GM21717 (cell line): Measurements from ENCODE around the gene AK5.
"Not testable (repeated sequence)": the region's sequence is repeated elsewhere in the genome, so short reads cannot be mapped to it uniquely, and the experiment has no call there.

ENCODE experiments used
- ATAC-seq: cut with Tn5 transposase; IDR thresholded peaks from one replicate; pipeline ENCODE4 v1.9.1; 2021; ENCODE audit warnings: mild to moderate bottlenecking, moderate library complexity; ENCODE audit not compliant: unreplicated experiment

AK5 gene

GRCh38 chr1:77398152-77398551 is 116.3 kb downstream of the AK5 start:
- no peak for ATAC-seq

DNA sequence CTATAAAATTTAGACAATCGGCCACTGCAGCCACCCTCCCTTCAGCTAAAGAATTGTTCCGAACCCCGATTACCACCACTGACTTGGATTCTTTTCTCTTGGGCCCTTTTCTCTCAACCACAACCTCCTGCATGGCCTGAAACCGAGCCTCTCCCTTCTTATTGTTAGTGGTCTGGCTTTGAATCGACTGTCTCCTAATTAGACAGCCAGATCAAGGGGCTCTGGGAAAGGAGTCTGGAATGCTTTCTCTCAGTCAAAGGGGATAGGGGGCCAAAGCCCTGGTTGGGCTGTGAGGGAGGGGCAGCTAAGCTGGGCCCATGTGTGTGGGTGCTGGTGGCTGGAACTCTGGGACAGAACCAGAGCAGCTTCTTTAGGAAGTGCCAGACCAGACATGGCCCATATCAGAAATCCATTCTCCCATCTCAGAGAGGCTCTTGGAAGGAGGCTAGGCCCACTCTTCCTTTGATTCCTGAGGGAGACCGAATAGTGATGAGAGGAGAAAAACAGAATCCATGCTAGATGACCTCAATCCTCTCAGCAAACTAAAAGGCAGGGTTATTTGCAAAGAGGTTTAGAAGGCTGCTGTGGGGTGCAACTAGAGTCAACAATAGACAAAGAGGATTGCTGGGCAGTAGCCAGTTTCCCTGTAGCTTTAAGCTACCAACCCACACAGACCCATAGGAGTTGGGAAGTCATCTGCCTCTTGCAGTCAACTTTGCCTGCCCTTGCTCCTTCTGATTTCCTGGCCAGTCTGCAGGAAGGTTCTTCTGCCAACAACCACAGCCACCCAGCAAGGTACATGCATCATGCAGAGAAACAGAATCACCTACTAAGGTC is 117.6 kb downstream of the AK5 start:
- ATAC-seq: no peak

- no peak for ATAC-seq
Observed at GRCh38 chr1:77400781-77401180, 119.0 kb downstream of the AK5 start.

GRCh38 chr1:77401384-77401783 is 119.6 kb downstream of the AK5 start:
- no peak for ATAC-seq

- ATAC-seq: no peak
Observed at GRCh38 chr1:77405186-77405585, 123.4 kb downstream of the AK5 start.

- ATAC-seq: no peak
Observed at GRCh38 chr1:77406661-77407060, 124.8 kb downstream of the AK5 start.

DNA sequence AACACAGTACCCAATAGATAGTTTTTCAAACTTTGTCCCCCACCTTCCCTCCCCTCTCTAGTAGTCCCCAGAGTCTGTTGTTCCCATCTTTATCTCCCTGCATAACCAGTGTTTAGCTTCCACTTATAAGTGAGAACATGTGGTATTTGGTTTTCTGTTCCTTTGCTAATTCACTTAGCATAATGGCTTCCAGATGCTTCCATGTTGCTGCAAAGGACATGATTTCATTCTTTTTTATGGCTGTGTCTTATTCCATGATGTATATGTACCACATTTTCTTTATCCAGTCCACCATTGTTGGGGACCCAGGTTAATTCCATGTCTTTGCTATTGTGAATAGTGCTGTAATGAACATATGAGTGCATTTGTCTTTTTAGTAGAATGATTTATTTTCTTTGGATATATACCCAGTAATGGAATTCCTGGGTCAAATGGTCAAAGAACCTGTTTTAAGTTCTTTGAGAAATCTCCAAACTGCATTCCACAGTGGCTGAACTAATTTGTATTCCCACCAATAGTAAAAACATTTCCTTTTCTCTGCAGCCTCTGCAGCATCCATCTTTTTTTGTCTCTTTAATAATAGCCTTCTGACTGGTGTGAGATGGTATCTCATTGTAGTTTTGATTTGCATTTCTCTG is 126.0 kb downstream of the AK5 start:
- ATAC-seq: no peak

- ATAC-seq: not testable (repeated sequence)
Observed at GRCh38 chr1:77408933-77409332, 127.1 kb downstream of the AK5 start.

DNA sequence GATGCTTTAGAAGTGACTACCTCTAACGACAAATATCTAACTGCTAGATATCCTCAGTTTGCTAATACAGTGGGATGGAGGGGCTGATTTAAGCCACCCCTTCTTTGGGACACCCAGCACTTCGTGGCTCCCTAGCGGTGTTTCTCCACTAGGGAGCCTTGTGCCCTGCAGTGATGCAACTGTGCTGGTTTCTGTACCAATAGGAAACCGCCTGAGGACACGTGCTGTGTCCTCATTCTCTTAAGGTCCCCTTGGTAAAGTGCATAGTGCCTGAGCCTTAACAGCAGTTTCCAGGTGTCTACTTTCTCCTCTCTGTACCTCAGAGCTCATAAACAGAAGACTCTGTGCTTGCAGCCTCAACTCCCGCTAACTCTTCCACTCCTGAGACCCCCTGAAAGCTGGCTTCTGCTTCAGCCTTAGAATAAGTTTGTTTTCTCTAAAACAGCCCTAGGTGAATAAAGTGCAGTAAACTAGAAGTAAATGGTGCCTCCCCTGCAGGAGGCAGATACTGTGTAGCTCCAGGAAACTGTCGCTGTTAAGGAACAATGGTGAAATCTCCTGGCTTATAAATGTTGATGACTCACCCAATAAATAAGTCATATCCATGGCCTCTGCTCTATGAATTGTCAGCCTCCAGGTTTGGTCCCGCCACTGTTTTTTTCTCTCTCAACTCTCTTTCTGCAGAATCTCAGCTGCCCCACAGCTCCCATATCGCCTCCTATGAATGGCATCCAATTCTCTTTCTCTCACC is 130.4 kb downstream of the AK5 start:
- ATAC-seq: no peak

- ATAC-seq: peak; percentile 54
Observed at GRCh38 chr1:77412820-77413530, 131.2 kb downstream of the AK5 start.

GRCh38 chr1:77413541-77414335 is 131.9 kb downstream of the AK5 start:
- peak; percentile 87 for ATAC-seq

DNA sequence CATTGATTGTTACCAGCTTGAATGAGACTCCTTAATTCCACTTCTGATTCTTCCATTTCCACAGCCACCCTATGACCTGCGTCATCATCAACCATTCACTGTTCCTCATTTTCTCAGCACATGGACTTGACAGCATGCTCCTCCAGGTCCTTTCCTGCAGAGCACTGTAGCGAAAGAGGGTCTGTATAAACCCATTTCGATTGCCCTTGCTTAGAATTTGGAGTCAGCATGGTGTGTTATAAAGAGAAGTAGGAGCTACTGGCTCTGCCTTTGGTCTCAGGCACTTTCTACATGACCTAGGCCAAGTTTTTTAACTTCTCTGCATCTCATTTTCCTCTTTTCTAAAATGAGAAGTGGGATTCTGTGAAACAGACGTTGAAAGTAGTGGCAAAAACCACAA is 133.8 kb downstream of the AK5 start:
- no peak for ATAC-seq

DNA sequence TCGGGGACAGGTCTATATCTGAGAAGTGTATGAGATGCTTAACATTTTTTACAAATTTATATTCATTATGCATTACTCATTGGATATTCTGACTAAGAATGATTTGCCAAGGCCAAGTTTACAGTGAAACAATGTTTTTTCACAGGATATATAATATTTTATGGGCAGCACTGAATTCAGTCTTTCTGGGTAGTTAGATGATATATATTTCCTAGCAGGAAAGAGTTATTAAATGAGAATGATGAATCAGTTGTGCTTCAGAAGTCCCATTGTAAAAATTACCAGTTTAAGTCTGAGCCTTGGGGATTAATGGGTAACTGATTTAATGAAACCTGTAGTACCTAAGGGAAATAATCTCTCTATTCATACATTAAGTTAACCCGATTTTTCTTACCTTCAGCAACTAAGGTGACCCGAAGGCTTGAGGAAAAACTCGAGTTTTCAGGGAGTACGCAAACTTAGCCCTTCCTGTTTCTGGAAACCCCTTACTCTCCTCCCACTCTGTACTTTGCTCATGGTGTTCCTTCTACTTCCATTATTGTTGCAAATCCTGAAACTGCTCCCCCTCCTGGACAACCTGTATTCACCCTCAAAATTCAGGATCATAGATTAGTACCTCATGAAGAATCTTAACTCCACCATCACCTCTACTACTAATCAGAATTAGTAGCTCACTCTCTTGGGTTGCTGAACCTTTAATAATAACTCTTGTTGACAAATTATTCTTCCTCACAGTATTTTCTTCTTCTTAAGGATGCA is 135.1 kb downstream of the AK5 start:
- ATAC-seq: no peak

GRCh38 chr1:77418055-77418454 is 136.2 kb downstream of the AK5 start:
- not testable (repeated sequence) for ATAC-seq

DNA sequence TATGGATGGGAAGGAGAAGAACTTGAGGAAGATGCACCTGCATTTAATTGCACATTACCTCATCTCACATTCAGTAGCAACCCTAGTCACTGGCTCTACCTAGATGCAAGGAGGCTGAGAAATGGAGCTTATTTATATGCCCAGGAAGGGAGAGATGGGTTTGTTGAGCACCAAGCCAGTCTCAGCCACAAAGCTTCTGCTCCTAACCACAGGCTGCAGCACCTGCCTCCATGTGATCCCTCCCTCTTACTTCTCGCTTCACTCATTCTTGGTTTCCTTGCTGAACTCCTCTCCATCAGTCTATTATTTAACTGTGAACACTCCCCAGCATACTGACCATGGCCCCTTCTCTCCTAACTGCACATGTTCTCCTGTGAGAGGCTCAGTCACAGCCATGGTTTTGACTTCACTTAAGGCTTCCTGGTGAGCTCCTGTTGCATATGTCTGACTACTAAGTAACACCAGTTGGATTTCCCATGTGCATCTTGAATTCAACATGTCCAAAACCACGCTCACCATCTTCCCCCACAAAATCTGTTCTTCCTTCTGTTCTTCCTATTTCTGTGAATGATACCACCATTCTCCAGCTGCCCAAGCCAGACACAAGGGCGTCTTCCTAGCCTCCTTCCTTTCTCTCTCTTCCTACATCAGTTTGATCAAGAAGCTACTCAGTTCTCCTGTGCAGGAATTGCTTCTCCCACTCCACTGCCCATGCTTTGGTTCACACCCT is 139.8 kb downstream of the AK5 start:
- ATAC-seq: no peak

DNA sequence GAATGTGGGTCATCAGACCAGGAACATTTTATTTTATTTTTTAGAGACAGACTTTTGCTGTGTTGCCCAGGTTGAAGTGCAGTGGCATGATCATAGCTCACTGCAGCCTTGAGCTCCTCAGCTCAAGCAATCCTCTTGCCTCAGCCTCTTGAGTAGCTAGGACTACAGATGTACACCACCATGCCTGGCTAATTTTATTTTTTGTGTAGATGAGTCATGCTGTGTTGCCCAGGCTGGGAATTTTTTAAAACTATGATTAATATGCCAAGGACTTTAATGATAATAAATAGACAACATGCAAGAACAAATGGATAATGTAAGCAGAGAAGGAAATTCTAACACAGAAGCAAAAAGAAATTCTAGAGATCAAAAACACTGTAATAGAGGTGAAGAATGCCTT is 142.4 kb downstream of the AK5 start:
- no peak for ATAC-seq

GRCh38 chr1:77428068-77428467 is 146.2 kb downstream of the AK5 start:
- no peak for ATAC-seq

- no peak for ATAC-seq
Observed at GRCh38 chr1:77430966-77431690, 149.3 kb downstream of the AK5 start.
